ENCODE data around the gene SOBP. TPM values are rescaled to one million over a fixed set of nuclear protein-coding genes. Genes with fewer than 3 reads are reported as not detected.
A peak's percentile ranks its signal among the peaks of the same experiment; 100 is the strongest.

Gene SOBP
- total RNA-seq, 2 experiments from 2014 or later = 1.0 to 1.2 TPM

GRCh38 chr6:107646776-107647438 is 157.0 kb downstream of the SOBP start:
- CTCF ChIA-PET = interaction anchor here (1.0 to 1.7 kb wide), 4 partner anchors 9 to 11 kb away, joined by 3 to 6 read pairs (median 4); no protein-coding TSS in a partner anchor
- Mint-ChIP-seq H3K27ac (no peak overlapping the region), H3K4me1 (ENCODE audit: low read depth) (peaks cover 4% of the 10 kb centered on the region), H3K27me3 (ENCODE audit: low read depth) (peaks cover 8% of the 10 kb centered on the region), H3K36me3 (ENCODE audit: low read depth) (no peaks in the 10 kb centered on the region), H3K9me3 (ENCODE audit: insufficient read depth) (no peaks in the 10 kb centered on the region), H3K4me3 (no peak overlapping the region)
- ATAC-seq (no peak), DNase-seq (no peak)
- POLR2A ChIA-PET = no interaction called here

- no peak for ATAC-seq
- H3K9me3 Mint-ChIP-seq (ENCODE audit: insufficient read depth) = no peaks in the 10 kb centered on the region
- POLR2A ChIA-PET = interaction anchor here (1.6 kb wide), 1 partner anchor 188 kb away, joined by 5 read pairs; the partner anchor contains the start of gene PDSS2
- peaks cover 8% of the 10 kb centered on the region for H3K27me3 Mint-ChIP-seq (ENCODE audit: low read depth)
- DNase-seq = no peak
- CTCF ChIA-PET = interaction anchor here (1.0 to 1.7 kb wide), 4 partner anchors 8 to 11 kb away, joined by 3 to 6 read pairs (median 4); no protein-coding TSS in a partner anchor
- no peak overlapping the region for H3K4me3 Mint-ChIP-seq
- peaks cover 10% of the 10 kb centered on the region for H3K4me1 Mint-ChIP-seq (ENCODE audit: low read depth)
- H3K27ac Mint-ChIP-seq = no peak overlapping the region
- H3K36me3 Mint-ChIP-seq (ENCODE audit: low read depth) = no peaks in the 10 kb centered on the region
Observed at GRCh38 chr6:107647439-107647948, 157.6 kb downstream of the SOBP start.

- ATAC-seq (no peak), DNase-seq (no peak)
- Mint-ChIP-seq H3K27me3 (ENCODE audit: low read depth) (peaks cover 3% of the 10 kb centered on the region), H3K4me1 (ENCODE audit: low read depth) (peaks cover 15% of the 10 kb centered on the region), H3K9me3 (ENCODE audit: insufficient read depth) (no peaks in the 10 kb centered on the region), H3K27ac (no peak overlapping the region), H3K36me3 (ENCODE audit: low read depth) (no peaks in the 10 kb centered on the region), H3K4me3 (no peak overlapping the region)
- POLR2A ChIA-PET = interaction anchor here (1.6 kb wide), 1 partner anchor 189 kb away, joined by 5 read pairs; the partner anchor contains the start of gene PDSS2
- CTCF ChIA-PET = interaction anchor here (0.6 kb wide), 1 partner anchor 9 kb away, joined by 3 read pairs; no protein-coding TSS in a partner anchor
Observed at GRCh38 chr6:107648983-107649382, 159.1 kb downstream of the SOBP start.

- H3K9me3 Mint-ChIP-seq (ENCODE audit: insufficient read depth) = no peaks in the 10 kb centered on the region
- ChIA-PET CTCF (interaction anchor here (1.3 to 1.8 kb wide), 4 partner anchors 10 to 335 kb away, joined by 4 to 5 read pairs (median 4); no protein-coding TSS in a partner anchor), POLR2A (no interaction called here)
- DNase-seq (no peak), ATAC-seq (no peak)
- H3K27ac Mint-ChIP-seq = no peak overlapping the region
- no peak overlapping the region for H3K4me3 Mint-ChIP-seq
- H3K4me1 Mint-ChIP-seq (ENCODE audit: low read depth) = peaks cover 48% of the 10 kb centered on the region
- no peaks in the 10 kb centered on the region for H3K36me3 Mint-ChIP-seq (ENCODE audit: low read depth)
- no peaks in the 10 kb centered on the region for H3K27me3 Mint-ChIP-seq (ENCODE audit: low read depth)
Observed at GRCh38 chr6:107652526-107653182, 162.7 kb downstream of the SOBP start.

GRCh38 chr6:107653183-107653580 is 163.3 kb downstream of the SOBP start:
- H3K27me3 Mint-ChIP-seq (ENCODE audit: low read depth) = no peaks in the 10 kb centered on the region
- H3K36me3 Mint-ChIP-seq (ENCODE audit: low read depth) = no peaks in the 10 kb centered on the region
- ChIA-PET POLR2A (no interaction called here), CTCF (interaction anchor here (1.3 to 1.8 kb wide), 3 partner anchors 11 to 335 kb away, joined by 4 to 5 read pairs (median 5); no protein-coding TSS in a partner anchor)
- H3K4me1 Mint-ChIP-seq (ENCODE audit: low read depth) = peaks cover 54% of the 10 kb centered on the region
- H3K4me3 Mint-ChIP-seq = no peak overlapping the region
- DNase-seq (no peak), ATAC-seq (no peak)
- no peaks in the 10 kb centered on the region for H3K9me3 Mint-ChIP-seq (ENCODE audit: insufficient read depth)
- no peak overlapping the region for H3K27ac Mint-ChIP-seq

GRCh38 chr6:107653861-107654394 is 164.0 kb downstream of the SOBP start:
- H3K9me3 Mint-ChIP-seq (ENCODE audit: insufficient read depth) = no peaks in the 10 kb centered on the region
- H3K27me3 Mint-ChIP-seq (ENCODE audit: low read depth) = no peaks in the 10 kb centered on the region
- peaks cover 61% of the 10 kb centered on the region for H3K4me1 Mint-ChIP-seq (ENCODE audit: low read depth)
- no peak for DNase-seq
- CTCF ChIA-PET = interaction anchor here (1.3 to 1.8 kb wide), 3 partner anchors 11 to 336 kb away, joined by 4 to 5 read pairs (median 5); no protein-coding TSS in a partner anchor
- ATAC-seq = no peak
- peaks cover under 1% of the 10 kb centered on the region for H3K36me3 Mint-ChIP-seq (ENCODE audit: low read depth)
- POLR2A ChIA-PET = no interaction called here
- H3K27ac Mint-ChIP-seq = no peak overlapping the region
- H3K4me3 Mint-ChIP-seq = no peak overlapping the region

GRCh38 chr6:107654764-107655163 is 164.8 kb downstream of the SOBP start:
- CTCF ChIA-PET = interaction anchor here (0.9 to 4.5 kb wide), 9 partner anchors 8 to 476 kb away, joined by 3 to 38 read pairs (median 7); no protein-coding TSS in a partner anchor
- no peaks in the 10 kb centered on the region for H3K27me3 Mint-ChIP-seq (ENCODE audit: low read depth)
- peaks cover 4% of the 10 kb centered on the region for H3K36me3 Mint-ChIP-seq (ENCODE audit: low read depth)
- POLR2A ChIA-PET = interaction anchor here (4.0 kb wide), 1 partner anchor 195 kb away, joined by 26 read pairs; the partner anchor contains the start of gene PDSS2
- H3K9me3 Mint-ChIP-seq (ENCODE audit: insufficient read depth) = no peaks in the 10 kb centered on the region
- no peak overlapping the region for H3K27ac Mint-ChIP-seq
- H3K4me1 Mint-ChIP-seq (ENCODE audit: low read depth) = peaks cover 68% of the 10 kb centered on the region
- DNase-seq (no peak), ATAC-seq (no peak)
- no peak overlapping the region for H3K4me3 Mint-ChIP-seq

- H3K9me3 Mint-ChIP-seq (ENCODE audit: insufficient read depth) = no peaks in the 10 kb centered on the region
- no peak for DNase-seq
- H3K4me1 Mint-ChIP-seq (ENCODE audit: low read depth) = peaks cover 72% of the 10 kb centered on the region
- ChIA-PET POLR2A (interaction anchor here (1.7 to 4.0 kb wide), 2 partner anchors 168 to 196 kb away, joined by 3 to 26 read pairs; partner anchors contain the start of genes PDSS2 and SCML4), CTCF (interaction anchor here (0.6 to 4.6 kb wide), 23 partner anchors 8 to 541 kb away, joined by 3 to 38 read pairs (median 5); partner anchors contain the start of genes PDSS2 and SCML4)
- H3K4me3 Mint-ChIP-seq = no peak overlapping the region
- no peak overlapping the region for H3K27ac Mint-ChIP-seq
- no peaks in the 10 kb centered on the region for H3K27me3 Mint-ChIP-seq (ENCODE audit: low read depth)
- ATAC-seq = no peak
- H3K36me3 Mint-ChIP-seq (ENCODE audit: low read depth) = peaks cover 4% of the 10 kb centered on the region
Observed at GRCh38 chr6:107655245-107655644, 165.3 kb downstream of the SOBP start.

- H3K4me1 Mint-ChIP-seq (ENCODE audit: low read depth) = peaks cover 77% of the 10 kb centered on the region
- H3K36me3 Mint-ChIP-seq (ENCODE audit: low read depth) = peaks cover 4% of the 10 kb centered on the region
- no peak overlapping the region for H3K4me3 Mint-ChIP-seq
- H3K27me3 Mint-ChIP-seq (ENCODE audit: low read depth) = no peaks in the 10 kb centered on the region
- CTCF ChIA-PET = interaction anchor here (0.6 to 4.6 kb wide), 27 partner anchors 9 to 542 kb away, joined by 3 to 38 read pairs (median 4); partner anchors contain the start of genes PDSS2 and SCML4
- POLR2A ChIA-PET = interaction anchor here (1.7 to 4.0 kb wide), 4 partner anchors 37 to 196 kb away, joined by 3 to 26 read pairs (median 12); partner anchors contain the start of genes PDSS2, SCML4 and SOBP
- DNase-seq (no peak), ATAC-seq (no peak)
- no peak overlapping the region for H3K27ac Mint-ChIP-seq
- H3K9me3 Mint-ChIP-seq (ENCODE audit: insufficient read depth) = no peaks in the 10 kb centered on the region
Observed at GRCh38 chr6:107655864-107656263, 165.9 kb downstream of the SOBP start.

GRCh38 chr6:107656401-107656800 is 166.5 kb downstream of the SOBP start:
- CTCF ChIA-PET = interaction anchor here (1.0 to 4.6 kb wide), 24 partner anchors 9 to 543 kb away, joined by 3 to 38 read pairs (median 5); partner anchors contain the start of genes PDSS2 and SCML4
- H3K4me1 Mint-ChIP-seq (ENCODE audit: low read depth) = peaks cover 78% of the 10 kb centered on the region

GRCh38 chr6:107656883-107657282 is 167.0 kb downstream of the SOBP start:
- DNase-seq = peak; percentile 45
- H3K4me3 Mint-ChIP-seq = peak overlapping the region; percentile 78
- ATAC-seq = no peak
- H3K9me3 Mint-ChIP-seq (ENCODE audit: insufficient read depth) = no peaks in the 10 kb centered on the region
- H3K27me3 Mint-ChIP-seq (ENCODE audit: low read depth) = no peaks in the 10 kb centered on the region
- CTCF ChIA-PET = interaction anchor here (1.0 to 4.6 kb wide), 20 partner anchors 9 to 543 kb away, joined by 3 to 38 read pairs (median 5); partner anchors contain the start of gene PDSS2
- H3K27ac Mint-ChIP-seq = peak overlapping the region; percentile 98
- H3K4me1 Mint-ChIP-seq (ENCODE audit: low read depth) = peaks cover 80% of the 10 kb centered on the region
- peaks cover 4% of the 10 kb centered on the region for H3K36me3 Mint-ChIP-seq (ENCODE audit: low read depth)
- POLR2A ChIA-PET = interaction anchor here (0.9 to 4.0 kb wide), 7 partner anchors 14 to 197 kb away, joined by 3 to 26 read pairs (median 4); partner anchors contain the start of genes PDSS2, SCML4 and SOBP

More at GRCh38 chr6:107656401-107656800, 166.5 kb downstream of the SOBP start:
- peaks cover 4% of the 10 kb centered on the region for H3K36me3 Mint-ChIP-seq (ENCODE audit: low read depth)
- no peak for DNase-seq
- POLR2A ChIA-PET = interaction anchor here (0.9 to 4.0 kb wide), 6 partner anchors 14 to 197 kb away, joined by 3 to 26 read pairs (median 4); partner anchors contain the start of genes PDSS2, SCML4 and SOBP
- H3K4me3 Mint-ChIP-seq = no peak overlapping the region
- H3K9me3 Mint-ChIP-seq (ENCODE audit: insufficient read depth) = no peaks in the 10 kb centered on the region
- no peaks in the 10 kb centered on the region for H3K27me3 Mint-ChIP-seq (ENCODE audit: low read depth)
- H3K27ac Mint-ChIP-seq = peak overlapping the region; percentile 98
- no peak for ATAC-seq

Measured in activated CD8-positive, alpha-beta T cell treated with anti-CD3 and anti-CD28 coated beads, Interleukin-2, amount 10 ng/mL, durations not matched to agents 7 days and 5 days (primary cell).